ENCODE results near the gene PHF21A. TPM values are rescaled to one million over a fixed set of nuclear protein-coding genes. Genes with fewer than 3 reads are reported as not detected.
A peak's percentile ranks its signal among the peaks of the same experiment; 100 is the strongest.

The PHF21A gene
- total and polyA plus RNA-seq, 2 of the 8 experiments (the other 6 are each of a cell fraction or from before 2014, with no cell fraction given): 17.6 to 40.3 TPM

DNA sequence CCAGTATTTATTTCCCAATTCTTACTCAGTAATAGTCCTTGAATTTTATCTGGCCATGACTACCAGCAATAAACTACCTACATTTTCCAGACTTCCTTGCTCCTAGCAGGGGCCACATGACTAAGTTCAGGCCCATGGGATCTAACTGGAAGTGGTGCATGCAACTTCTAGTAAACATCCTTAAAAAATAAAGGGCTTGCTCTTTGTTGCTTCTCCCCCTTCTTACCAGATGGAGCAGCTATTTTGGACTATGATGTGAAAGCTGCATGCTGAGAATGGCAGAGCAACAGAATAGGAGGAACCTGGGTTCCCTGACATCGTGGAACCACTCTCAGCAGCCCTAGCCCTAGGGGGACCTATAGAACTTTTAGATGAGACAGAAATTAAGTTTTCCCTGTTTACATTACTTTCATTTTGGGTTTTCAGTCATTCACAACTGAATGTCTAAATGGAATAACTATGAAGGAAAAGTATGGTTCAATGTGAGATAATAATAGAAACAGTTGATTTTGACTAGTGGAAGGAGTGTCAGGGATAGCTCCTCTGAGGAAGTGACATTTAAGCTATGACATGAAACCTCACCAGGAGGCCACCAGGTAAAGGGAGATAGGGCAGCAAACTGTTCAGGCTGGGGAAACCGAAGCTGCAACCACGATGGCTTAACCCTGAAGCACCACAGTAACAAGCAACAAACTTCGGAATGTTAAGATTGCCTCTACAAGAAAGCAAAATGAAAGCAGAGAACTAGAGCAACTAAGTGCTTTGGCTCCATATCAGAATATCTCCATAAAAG is 48.9 kb downstream of the PHF21A start:
- H3K79me1 ChIP-seq (ENCODE audit: low read depth, low read length): no peaks in the 10 kb centered on the region
- no peak overlapping the region for H3K23ac ChIP-seq (ENCODE audit: insufficient read length)
- no peak overlapping the region for H3K18ac ChIP-seq (ENCODE audit: extremely low read depth, low read length)
- no peak overlapping the region for H2AFZ ChIP-seq (ENCODE audit: low read length)
- no peaks in the 10 kb centered on the region for H3K9me3 ChIP-seq (ENCODE audit: insufficient read depth in 2 of 2, low read depth in 1 of 2, low read length in 1 of 2)
- no peak overlapping the region for H3K4me3 ChIP-seq (ENCODE audit: extremely low read depth in 1 of 4, insufficient read depth in 2 of 4, low read depth in 3 of 4, low read length in 4 of 4)
- H3K56ac ChIP-seq (replicated peaks; ENCODE audit: insufficient read length, low read depth, low read length): peak overlapping the region; percentile 8
- no peak overlapping the region for H3K9ac ChIP-seq (replicated peaks in 1 of 4; ENCODE audit: extremely low read depth in 1 of 4, low read depth in 3 of 4, low read length in 3 of 4)
- no peak overlapping the region for H3K14ac ChIP-seq (ENCODE audit: insufficient read length)
- H2BK5ac ChIP-seq (ENCODE audit: low read depth, low read length): no peak overlapping the region
- POLR2A ChIA-PET (ENCODE audit: partially characterized antibody): interaction anchor here (0.8 kb wide), 1 partner anchor 10 kb away, joined by 3 read pairs; no protein-coding TSS in a partner anchor
- no peak overlapping the region for H4K5ac ChIP-seq (ENCODE audit: insufficient read length, low read depth, low read length)
- no peak overlapping the region for H2AK5ac ChIP-seq (ENCODE audit: low read depth, low read length)
- no peaks in the 10 kb centered on the region for H3K23me2 ChIP-seq (ENCODE audit: low read depth, low read length)
- no peak overlapping the region for H3K27ac ChIP-seq (ENCODE audit: low read depth, low read length)
- no peaks in the 10 kb centered on the region for H3K27me3 ChIP-seq (replicated peaks in 1 of 4; ENCODE audit: control insufficient read depth in 3 of 4, extremely low read depth in 1 of 4, insufficient read depth in 3 of 4, low read length in 3 of 4)
- H3K4me1 ChIP-seq (replicated peaks in 1 of 4; ENCODE audit: control insufficient read depth in 3 of 4, insufficient read depth in 4 of 4, low read length in 3 of 4): 0 out of 7 replicates have a peak, but pooled peaks cover 0 to 3% (median 0%) of the 10 kb centered on the region in 4 experiments
- H3K4me2 ChIP-seq (ENCODE audit: insufficient read depth in 1 of 2, low read depth in 2 of 2, low read length in 2 of 2): no peak overlapping the region
- FAIRE-seq: no peak
- H4K8ac ChIP-seq (ENCODE audit: extremely low read depth, insufficient read depth, low read length): no peak overlapping the region
- H3K79me2 ChIP-seq (ENCODE audit: control insufficient read depth in 1 of 2, insufficient read depth in 2 of 2, low read length in 2 of 2): no peaks in the 10 kb centered on the region
- H4K20me1 ChIP-seq (replicated peaks in 1 of 2; ENCODE audit: control insufficient read depth in 1 of 2, insufficient read depth in 2 of 2, low read length in 2 of 2): peaks cover 0 to 1% of the 10 kb centered on the region in 2 experiments
- H2BK12ac ChIP-seq (ENCODE audit: low read depth, low read length): no peak overlapping the region
- H2BK20ac ChIP-seq (ENCODE audit: low read length): no peak overlapping the region
- CTCF ChIA-PET (ENCODE audit: partially characterized antibody): interaction anchor here (1.0 to 1.4 kb wide), 5 partner anchors 11 to 301 kb away, joined by 3 to 4 read pairs (median 3); no protein-coding TSS in a partner anchor
- no peak overlapping the region for H4K91ac ChIP-seq (replicated peaks; ENCODE audit: insufficient read length, low read length)
- H2BK120ac ChIP-seq (replicated peaks; ENCODE audit: low read depth, low read length): no peak overlapping the region
- no peak overlapping the region for H2BK15ac ChIP-seq (ENCODE audit: low read length)
- peaks cover 0 to 2% (median 0%) of the 10 kb centered on the region in 4 experiments; a peak in 2 of 8 replicates for H3K36me3 ChIP-seq (ENCODE audit: control insufficient read depth in 2 of 4, insufficient read depth in 4 of 4, low read length in 3 of 4)
- no peak for DNase-seq (ENCODE audit: low read depth in 1 of 2, low spot score in 2 of 2)
- WGBS, 2 experiments (ENCODE audit: extremely low coverage in 1 of 2, insufficient coverage in 1 of 2, insufficient read length in 1 of 2, insufficient replicate concordance in 2 of 2, low coverage in 1 of 2, low lambda C conversion rate in 2 of 2, missing lambda C conversion rate in 1 of 2): 70% methylated on average over 4 of the region's 4 CpGs; no CpG with 5 or more reads in 1 of the 2 experiments
- no peak overlapping the region for H3K4ac ChIP-seq (replicated peaks; ENCODE audit: insufficient read length, low read depth, low read length)
- no peak for TF ChIP-seq JUND (IDR thresholded peaks at IDR 0.05; ENCODE audit: low read length)
- no peak for TF ChIP-seq CTBP2 (IDR thresholded peaks at IDR 0.05; ENCODE audit: borderline replicate concordance, insufficient read depth, insufficient read length, low read length)
- no peak for TF ChIP-seq SP4 (IDR thresholded peaks at IDR 0.05; ENCODE audit: low read length)
- TF ChIP-seq SAP30 (IDR thresholded peaks at IDR 0.05; ENCODE audit: insufficient read depth, insufficient replicate concordance, low read length): no peak
- TF ChIP-seq ZNF274 (IDR thresholded peaks at IDR 0.05; ENCODE audit: borderline replicate concordance, extremely low read depth, low read length): no peak
- TF ChIP-seq RBBP5 (IDR thresholded peaks at IDR 0.05; ENCODE audit: borderline replicate concordance, low read depth, low read length): no peak
